NCI-H748 (cell line): ENCODE data around the gene CNPY1.

ENCODE experiments used
- DNase-seq: peaks from one replicate; lab custom pipeline; 2025; ENCODE audit not compliant: unreplicated experiment; lab: John Stamatoyannopoulos, UW

The CNPY1 gene

DNA sequence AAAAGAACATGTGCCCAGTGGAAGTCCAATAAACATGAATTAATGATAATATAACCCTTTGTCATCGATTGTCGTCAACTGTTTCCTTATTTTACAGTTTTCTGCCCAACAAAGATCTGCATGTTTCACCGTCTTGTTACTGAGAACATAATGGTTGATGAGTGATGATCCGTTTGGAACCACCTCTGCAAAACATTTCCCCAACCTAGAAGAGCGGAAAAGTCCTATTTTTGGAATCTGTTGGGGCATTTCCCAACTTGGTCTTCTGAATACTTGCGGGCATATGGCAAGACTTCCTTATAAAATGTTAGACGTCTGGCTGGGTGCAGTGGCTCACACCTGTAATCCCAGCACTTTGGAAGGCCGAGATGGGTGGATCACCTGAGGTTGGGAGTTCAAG lies 32.1 kb downstream of the CNPY1 start:
- DNase-seq, result no peak

DNA sequence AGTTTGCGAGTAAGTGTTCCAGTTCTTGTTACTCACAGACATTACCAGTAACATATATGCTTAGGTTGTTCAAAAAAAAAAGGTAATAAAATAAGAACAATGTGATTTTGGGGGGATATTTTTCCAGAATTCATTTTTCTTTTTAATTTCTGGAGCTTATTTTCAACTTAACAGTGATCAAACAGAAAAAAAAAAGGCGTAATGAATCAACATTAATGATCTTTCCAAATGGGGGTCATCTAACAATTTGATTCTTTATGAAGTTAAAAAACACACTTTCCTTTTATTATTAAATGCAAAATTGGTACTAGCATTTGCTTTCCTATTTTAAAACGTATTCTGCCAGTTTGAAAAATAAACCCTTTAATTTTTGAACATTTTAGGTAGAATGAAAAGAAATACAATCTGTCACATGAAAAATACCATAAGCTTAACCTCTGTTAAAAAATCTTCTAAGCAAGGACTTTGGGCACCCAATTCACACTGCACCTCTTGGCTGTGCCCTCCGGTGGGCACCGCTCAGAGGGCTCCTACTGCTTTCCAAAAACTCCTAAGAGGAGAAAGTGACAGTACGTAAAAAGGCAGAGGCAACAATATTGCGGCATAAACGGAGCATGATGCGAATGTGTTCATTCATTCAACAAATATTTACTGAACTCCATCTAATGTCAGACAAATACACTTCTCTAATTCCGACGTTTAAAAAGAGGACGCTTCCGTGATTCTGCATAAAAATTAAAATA lies 32.6 kb downstream of the CNPY1 start:
- DNase-seq, result no peak

DNA sequence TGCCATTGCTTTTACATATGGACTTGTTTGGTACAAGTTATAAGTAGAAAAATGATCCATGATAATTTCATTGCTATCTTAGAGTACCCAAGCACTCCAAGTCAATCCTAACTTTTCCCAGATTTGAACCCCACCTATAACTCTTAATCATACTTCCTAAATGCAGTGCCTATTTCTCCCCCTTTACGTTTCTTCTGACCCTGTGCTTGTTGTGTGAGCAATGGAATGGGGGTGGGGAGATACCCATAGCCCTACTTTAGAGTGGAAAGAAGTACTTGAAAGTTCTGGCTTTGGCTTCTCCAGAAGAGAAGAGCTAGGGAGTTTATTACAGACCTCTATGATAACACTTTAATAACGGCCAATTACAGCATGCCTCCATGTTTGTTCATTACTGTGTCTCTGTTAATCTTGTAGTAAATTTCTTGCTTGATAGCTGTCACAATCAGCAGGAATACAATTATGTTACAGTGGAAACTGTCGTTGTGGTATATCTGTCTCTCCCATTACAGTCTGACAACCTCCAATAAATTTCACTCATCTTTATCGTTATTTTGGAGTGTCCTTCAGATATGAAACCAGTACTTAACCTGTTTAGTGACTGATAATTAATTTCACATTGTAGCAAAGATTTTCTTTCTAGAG lies 34.0 kb downstream of the CNPY1 start:
- DNase-seq, result no peak

DNA sequence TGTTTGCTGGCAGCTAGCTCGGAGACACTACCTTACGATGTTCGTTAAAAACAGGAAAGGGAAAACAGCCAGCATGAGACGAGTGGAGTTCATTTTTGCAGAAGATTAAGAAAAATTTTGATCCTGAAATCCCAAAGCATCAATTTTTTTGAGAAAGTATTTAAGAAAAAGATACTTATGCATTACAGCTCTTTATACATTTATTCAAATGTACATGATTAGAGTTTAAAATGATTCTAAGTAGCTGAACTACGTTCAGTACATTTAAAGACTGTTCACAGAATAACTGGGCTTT lies 34.7 kb downstream of the CNPY1 start:
- no peak for DNase-seq

DNA sequence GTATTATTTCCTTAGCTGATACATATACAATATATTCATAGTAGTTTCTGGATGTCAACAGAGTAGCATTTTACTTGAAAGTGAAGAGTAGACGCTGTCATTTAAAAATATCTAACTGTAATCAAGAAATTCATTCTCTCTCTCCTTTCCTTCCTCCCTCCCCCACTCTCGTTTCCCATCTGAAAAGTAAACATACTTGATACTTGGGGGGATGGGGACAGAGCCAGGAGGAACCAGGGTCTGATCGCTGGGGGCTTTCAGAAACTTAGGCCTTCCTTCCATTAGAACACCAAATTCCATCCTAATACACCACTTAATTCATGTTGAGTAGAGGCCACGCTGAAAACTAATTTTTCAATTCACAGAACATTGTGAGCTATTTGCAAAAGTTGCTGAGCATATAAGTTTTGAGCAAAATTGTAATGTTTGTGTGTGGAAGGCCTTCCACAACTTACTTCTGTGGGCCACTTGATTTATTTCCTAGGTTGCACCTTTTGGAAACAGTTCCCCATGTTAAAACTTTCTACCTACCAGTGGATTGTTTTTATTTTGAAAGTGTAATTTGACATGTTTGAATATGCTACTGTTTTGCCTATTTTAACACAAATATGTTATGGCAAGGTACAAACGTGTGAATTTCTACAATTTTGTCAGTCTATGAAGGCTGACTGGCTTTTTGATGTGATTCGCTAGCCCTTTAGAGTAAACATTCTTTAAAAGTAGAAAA lies 35.2 kb downstream of the CNPY1 start:
- no peak for DNase-seq

DNA sequence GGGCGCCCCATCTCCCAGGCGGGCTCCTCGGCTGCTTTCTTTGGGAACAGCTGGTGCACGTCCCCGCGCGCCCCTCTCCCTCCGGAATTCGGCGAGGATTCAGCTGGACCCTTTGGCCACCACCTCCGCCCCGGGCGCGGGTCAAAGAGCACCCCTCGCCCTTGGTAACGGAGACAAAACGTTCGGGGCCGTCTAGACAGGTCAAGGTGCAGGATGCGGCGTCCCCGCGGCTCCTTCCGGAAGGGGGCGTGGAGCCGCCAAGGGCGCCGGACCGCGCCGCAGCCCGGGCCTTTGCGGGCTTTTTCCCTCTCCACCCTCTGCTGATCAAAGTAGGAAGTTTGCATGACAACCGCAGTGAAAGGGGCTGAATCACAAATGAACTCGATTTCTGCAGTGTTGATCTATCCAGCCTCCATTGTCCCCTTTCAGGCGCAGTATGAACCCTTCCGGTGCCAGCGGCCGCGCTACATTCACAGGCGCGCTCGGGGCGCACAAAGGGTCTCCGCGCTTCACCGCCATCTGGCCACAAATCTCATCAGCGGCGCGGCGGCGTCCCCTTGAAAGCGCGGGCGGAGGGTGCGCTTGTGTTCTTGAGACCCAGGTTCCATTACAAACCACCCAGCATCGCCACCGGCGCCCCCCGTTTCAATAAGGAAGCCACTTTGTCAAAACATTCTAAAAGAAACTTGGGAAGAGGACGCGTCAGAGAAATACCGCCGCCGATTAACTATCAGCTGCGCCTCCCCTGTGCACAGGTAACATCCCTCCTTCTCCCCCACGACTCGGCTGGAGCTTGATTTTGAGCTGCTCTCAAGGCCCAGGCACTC lies 36.4 kb downstream of the CNPY1 start:
- DNase-seq, result no peak

DNA sequence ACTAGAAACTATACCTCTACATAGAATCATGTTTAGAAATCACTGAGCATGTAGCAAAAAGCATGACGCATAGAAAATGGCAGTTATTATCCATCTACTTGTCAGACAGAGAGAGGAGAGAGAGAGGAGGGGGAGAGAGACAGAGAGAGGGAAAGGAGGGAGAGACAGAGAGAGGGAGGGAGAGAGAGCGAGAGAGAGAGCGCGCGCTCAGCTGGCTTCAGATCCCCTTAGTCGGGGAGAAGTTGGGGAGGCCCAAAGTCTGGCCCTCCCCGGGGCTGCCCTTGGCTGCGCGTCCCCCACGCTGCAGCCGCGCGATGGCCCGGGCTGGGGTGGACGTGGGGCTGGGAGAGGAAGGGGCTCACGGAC lies 37.0 kb downstream of the CNPY1 start:
- DNase-seq, result no peak

DNA sequence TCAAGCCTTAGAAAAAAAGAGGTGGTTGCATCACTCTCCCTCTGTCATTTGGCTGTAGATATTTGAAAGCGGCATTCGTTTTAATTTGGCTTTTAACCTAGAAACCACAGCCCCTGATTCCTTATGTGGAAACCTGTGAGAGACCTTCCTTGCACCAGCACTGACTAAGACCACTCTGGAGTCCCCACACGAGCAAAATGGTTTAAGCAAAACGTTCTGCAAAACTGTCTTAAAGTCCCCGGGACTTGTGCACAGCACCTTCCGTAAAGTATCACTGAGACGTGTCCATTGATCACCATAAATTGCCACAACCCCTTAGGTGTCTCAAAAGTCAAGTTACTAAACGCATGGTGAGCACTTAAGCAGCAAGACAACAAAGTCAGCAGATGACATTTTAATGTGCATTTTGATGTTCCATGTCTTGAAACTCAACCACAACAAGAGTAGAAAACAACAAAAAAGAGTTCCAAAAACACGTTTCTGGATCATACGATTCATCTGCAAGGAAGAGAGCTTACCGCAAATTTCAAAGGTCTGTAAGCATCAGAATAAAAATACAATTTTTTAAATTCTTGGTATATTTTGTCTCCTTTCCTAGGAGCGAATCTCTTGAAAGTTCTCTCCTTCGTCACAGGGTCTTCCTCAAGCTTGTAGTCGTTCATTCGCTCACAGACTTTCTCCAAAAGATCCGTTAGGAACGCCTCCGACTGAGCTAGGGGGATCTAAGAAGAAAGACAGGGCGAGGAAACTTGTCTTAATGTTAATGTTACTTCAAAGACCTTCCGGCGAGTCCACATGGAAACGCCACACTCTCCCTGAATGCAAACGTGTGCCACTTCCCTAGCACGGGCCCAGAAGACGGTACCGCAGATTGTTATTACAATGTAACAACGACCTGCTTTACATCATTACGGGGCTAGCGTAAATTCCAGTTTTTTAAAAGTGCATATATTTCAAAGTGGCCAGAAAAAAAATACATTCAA lies 37.7 kb downstream of the CNPY1 start:
- DNase-seq, result no peak

DNA sequence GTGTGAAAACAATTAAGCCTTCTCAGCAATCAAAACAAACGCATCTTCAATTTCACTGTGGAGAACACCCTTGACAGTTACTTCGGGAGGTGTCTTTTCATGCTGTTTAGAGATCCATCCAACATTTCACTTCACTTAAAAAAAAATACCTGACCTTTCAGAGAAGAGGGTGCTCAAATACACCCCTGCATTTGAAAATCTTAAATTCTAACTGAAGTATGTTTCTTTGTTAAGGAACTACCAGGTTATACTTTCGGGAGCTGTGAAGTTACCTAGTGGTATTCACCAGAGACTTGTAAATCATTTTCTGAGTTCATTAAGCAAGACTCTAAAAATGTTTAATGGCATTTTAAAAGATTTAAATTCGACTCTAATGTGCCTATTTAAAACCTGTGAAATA lies 38.8 kb downstream of the CNPY1 start:
- no peak for DNase-seq

DNA sequence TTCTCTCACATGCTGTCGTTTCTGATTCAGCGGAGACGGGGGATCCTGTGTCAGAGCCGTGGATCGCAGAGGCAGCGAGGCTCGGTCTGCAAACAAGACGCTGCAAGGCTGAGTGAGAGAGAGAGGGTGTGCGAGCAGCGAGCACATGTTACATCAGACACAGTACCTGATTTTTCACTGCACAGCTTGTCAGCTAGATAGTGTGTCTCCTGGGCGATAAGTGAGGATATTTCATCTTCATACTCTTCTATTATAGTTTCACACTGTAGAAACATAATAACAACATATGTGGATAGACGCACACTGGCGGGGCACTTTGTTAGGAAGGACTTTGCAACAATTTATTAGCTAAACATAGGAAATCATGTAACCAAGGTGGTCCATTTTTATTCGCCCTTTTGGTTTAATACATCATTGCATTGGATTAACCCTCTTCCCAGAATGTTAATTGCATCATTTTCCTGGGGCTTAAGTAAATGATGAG lies 39.5 kb downstream of the CNPY1 start:
- peak; percentile 69 for DNase-seq

DNA sequence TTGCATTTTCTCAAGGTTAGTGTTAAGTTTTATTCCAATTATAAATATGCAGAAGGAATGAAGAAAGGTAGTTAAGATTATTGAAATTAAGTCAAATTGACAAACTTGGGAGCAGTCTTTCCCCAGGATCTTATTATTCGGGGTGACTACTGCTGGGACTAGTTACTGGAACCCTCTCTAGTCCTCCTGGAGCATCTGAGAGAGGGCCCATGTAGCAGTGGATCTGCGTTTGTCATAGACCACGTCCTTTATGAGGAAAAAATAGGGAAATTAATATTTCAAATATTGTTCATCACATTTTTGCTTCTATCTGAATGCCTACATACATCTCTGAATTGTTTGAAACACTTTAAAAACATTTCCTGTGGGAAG lies 41.0 kb downstream of the CNPY1 start:
- no peak for DNase-seq

DNA sequence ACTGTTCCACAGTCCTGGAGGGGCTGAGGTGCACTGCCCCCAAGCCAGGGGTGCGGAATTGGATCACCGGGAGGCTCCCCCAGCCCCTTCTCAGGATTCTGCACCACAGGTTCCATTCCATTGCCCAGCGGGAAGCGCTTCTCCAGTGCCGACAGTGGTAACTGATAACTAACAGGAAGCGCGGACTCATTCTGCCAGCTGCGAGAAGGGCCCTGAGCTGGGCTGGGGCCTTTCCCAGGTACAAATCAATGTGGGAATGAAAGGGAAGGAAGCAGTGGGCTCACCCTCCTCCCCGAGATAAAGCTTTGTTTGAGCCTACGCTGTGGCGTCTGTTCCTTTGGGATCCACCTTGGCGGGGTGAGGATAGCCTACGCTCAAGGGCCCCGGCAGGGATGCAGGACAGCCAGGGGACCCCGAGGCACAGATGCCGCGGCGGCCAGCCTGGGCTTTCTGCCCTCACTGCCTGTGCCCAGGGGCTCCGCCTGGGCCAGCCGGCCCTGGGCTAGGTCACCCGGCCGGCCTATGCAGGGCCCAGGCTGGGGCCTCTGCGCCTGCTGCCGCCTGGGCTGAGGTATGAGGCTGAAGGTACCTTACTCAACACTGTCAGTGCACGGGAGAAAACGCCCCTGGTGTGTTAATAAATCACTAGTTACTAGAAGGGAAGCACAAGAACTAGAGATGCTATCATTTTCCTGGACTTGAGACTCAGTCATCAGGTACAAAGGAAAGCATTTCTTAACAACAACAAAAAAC lies 49.0 kb downstream of the CNPY1 start:
- no peak for DNase-seq

DNA sequence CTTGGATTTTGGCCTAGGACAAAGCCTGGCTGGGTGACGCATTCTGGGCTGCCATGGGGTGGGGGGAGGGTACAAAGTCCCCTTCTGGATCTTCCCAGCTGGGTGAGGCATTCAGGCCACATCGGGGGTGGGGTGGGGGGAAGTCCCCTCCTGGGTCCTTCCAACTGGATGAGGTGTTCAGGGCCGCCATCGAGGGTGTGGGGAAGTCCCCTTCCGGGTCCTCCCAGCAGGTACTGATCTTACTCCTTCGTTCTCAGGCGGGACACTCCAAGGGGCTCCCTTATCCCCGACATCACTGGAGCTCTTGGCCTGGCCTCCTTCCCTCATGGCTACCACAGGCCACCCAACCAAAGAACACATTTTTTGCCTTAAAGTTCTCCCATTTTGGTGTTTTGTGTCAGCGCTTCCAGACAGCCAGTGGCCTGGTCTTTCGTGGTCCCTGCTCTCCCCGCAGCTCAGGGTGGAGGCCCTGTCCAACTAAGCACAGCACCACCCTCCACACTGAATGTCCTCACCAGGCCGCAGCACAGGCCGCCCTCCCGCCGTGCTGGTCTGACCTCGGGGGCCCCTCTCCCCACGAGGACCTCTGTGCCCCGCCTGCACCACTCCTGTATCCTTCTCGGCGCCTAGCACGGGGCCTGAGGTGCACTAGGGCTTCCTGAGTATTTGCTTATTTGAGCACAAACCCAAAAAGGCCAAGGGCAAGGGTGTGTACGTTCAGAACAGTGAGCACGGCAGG lies 49.9 kb downstream of the CNPY1 start:
- DNase-seq, result no peak

DNA sequence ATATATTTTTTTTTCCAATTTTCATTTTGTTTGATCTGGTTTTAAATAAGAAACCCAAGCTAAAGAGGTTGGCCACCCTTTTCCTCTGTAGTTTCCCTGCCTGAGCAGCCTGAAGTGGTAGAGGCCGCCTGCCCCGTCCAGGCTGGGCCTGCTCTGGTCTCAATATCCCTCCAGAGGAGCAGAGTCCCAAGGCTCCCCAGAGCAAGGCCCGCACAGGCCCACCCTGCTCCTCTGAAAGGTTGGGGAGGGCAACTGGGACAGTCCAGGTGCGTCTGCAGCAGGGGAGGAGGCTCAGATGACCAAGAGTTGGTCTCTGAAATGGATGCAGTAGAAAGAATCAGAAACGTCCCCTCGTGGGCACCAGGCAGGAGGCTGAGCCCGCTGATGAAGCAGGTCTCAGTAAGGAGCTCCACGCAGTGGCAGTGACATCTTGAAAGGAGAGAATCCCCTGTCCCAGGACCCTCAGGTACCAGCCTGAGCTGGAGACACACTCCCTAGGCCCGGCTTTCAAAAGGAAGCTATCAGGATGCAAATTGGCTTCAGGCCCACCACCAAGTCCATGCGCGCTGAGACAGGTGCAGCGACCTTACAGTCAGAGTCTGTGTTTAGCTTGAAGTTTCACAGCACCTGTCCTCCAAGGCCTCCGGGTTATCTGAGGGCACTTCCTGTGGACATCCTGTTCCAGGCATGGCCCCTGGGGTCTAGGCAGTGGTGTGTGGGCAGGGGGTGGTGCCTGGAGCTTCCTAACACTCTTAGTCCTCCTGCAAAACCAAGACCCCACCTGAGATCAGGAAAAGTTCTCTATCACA lies 50.7 kb downstream of the CNPY1 start:
- no peak for DNase-seq

DNA sequence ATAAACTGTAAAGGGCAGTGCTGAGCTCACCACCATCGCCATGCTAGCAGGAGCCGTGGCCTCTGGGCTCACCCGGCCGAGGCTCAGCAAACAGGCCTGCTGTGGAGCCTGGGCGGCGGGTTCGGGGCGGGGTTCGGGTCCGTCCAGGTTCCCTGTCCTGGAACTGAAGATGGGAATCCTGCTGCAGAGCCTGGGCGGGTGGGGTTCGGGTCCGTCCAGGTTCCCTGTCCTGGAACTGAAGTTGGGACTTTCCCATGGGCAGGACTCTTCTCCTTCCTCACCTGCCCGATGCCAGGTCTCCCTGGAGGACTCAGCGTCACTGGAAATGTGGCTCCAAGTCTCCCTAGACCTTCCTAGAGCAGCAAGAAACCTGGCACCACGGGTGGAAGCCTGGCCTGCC lies 51.8 kb downstream of the CNPY1 start:
- no peak for DNase-seq

DNA sequence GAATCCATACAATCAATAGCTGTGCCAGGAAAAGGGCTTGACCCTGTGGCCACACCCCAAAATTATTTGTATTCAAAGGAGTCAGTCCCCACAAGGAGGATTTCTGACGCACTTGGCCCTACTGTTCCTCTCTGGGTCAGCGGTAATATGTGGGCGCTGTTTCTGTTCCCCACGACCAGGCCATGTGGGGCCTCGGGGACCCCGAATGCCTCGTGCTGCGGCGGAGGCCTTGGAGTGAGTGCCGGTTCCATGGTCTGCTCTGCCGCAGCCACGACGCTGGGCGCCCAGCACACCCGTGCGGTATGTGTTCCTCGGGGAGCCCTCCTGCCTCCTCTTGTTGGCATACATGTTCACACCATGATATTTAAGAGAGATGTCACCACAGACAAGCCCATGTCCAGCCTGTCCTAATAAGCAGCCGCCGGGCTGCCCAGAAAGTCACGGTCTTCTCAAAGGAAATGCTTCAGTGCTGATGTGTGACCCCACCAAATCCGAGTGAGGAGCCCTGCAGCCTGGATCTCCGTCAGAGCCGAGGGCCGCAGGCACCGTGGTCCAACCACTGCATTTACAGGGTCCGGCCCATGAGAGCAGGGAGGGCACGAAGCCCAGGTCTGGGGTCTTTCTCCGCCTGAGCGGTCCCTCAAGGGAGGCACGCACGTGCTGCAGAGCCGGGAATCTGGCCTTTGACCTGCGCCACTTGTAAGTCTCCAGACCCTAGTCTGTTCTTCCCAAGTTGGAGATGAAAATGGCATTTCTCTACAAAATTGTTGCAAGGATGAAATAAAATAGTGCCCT lies 52.4 kb downstream of the CNPY1 start:
- no peak for DNase-seq

DNA sequence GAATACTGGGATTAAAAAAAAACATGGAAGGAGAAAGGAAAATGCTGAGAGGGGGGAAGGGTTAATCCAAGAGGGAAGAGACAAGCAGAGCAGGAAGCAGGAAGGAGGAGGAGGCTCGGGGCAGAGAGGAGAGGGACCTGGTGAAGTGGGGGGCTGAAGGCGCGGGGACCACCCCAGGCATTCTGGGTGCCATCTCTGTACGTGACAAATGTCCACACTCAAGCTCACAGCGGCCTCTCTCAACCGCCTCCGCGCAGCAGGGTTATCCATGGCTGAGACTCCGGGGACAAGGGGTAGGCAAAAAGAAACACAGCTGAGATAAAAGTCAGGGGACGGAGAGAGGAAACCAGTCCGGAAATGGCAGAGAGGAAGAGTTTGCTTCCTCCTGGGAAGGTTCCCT lies 54.5 kb downstream of the CNPY1 start:
- no peak for DNase-seq
